GM12878 (cell line): Measurements from ENCODE around the gene RTF2. TPM values are rescaled to one million over a fixed set of nuclear protein-coding genes. Genes with fewer than 3 reads are reported as not detected.

Experiments used
- BHLHE40 ChIP-seq, 2 experiments: fragments of 450-650 bp in 1 of 2; IDR thresholded peaks; 2 replicates each; pipeline ENCODE4 v1.6.1; 2011 to 2017; ENCODE audit warnings: low read depth in 2 of 2, borderline replicate concordance in 1 of 2, improper control_type of control experiment in 1 of 2, low read length in 1 of 2, mild to moderate bottlenecking in 1 of 2
- CBX5 ChIP-seq: sonication (generic); IDR thresholded peaks from 2 replicates; pipeline ENCODE4 v1.6.1; 2016; ENCODE audit warnings: low read depth, moderate library complexity, mild to moderate bottlenecking, inconsistent platforms
- CTCF ChIP-seq, 3 experiments: IDR thresholded peaks in 2 of 3; conservative IDR thresholded peaks in 1 of 3; 2 replicates each; pipeline ENCODE4 v1.5.1; 2011; ENCODE audit warnings: low read depth in 3 of 3, low read length in 3 of 3, mild to moderate bottlenecking in 3 of 3, control low read depth in 2 of 3, moderate library complexity in 2 of 3, inconsistent platforms in 1 of 3, mixed read lengths in 1 of 3; ENCODE audit not compliant: control insufficient read depth in 2 of 3, insufficient read depth in 1 of 3; ENCODE audit errors: extremely low read depth in 1 of 3
- CUX1 ChIP-seq: IDR thresholded peaks from 2 replicates; pipeline ENCODE4 v1.6.1; 2012; ENCODE audit warnings: improper control_type of control experiment, low read depth, low read length; ENCODE audit not compliant: insufficient replicate concordance
- FOXK2 ChIP-seq: fragments of 450-650 bp; IDR thresholded peaks from 2 replicates; pipeline ENCODE4 v1.6.1; 2017; ENCODE audit warnings: mild to moderate bottlenecking, moderate library complexity
- MYC ChIP-seq: IDR thresholded peaks from 2 replicates; pipeline ENCODE4 v1.6.1; 2011; ENCODE audit warnings: mild to moderate bottlenecking, low read length, moderate library complexity, inconsistent platforms; ENCODE audit not compliant: insufficient read depth, insufficient replicate concordance, insufficient read length, severe bottlenecking
- USF2 ChIP-seq: IDR thresholded peaks from 2 replicates; pipeline ENCODE4 v1.6.1; 2011; ENCODE audit warnings: low read depth, low read length, improper control_type of control experiment, borderline replicate concordance
- polyA plus RNA-seq, 11 experiments: library from polyadenylated mRNA; depleted of rRNA in 4 of 11; unstranded in 6 of 11; stranded (reverse) in 5 of 11; fragments of >200 nt; fragmentation: Nextera tagmentation in 4 of 11; fragmentation: Illumina TruSeq in 1 of 11; extraction: Ambion mirVana in 4 of 11; extraction: Trizol in 1 of 11; gene quantifications; 1 replicate in 1 of 11; 2 replicates in 10 of 11; pipeline versions ENCODE4 v1.2.1 to v1.2.3, GENCODE V29; 2011 to 2016; ENCODE audit warnings: inconsistent platforms in 2 of 11, missing spikeins in 2 of 11, low read depth in 1 of 11
- total RNA-seq, 4 experiments: library from RNA; depleted of rRNA in 3 of 4; stranded (reverse); fragments of >200 nt in 3 of 4; fragmentation: Illumina TruSeq in 1 of 4; extraction: Trizol in 1 of 4; gene quantifications; 2 replicates each; pipeline versions ENCODE4 v1.2.1 to v1.2.3, GENCODE V29; 2013 to 2021

The RTF2 gene
- total and polyA plus RNA-seq, 10 of the 15 experiments (the other 5 are each of a cell fraction or from before 2014, with no cell fraction given): 66.2 to 133 (median 82.9) TPM

- TF ChIP-seq CUX1 (no peak), CBX5 (no peak), BHLHE40 (IDR thresholded peaks at IDR 0.05; ENCODE audit: borderline replicate concordance in 1 of 2, low read depth in 2 of 2, low read length in 1 of 2) (no peak), USF2 (no peak), FOXK2 (no peak), MYC (no peak), CTCF (IDR thresholded peaks at IDR 0.05 in 2 of 3, conservative IDR thresholded peaks at IDR 0.05 in 1 of 3; ENCODE audit: control insufficient read depth in 2 of 3, extremely low read depth in 1 of 3, insufficient read depth in 1 of 3, low read depth in 3 of 3, low read length in 3 of 3) (no peak)
Measured at GRCh38 chr20:56445130-56445529, 23.3 kb upstream of the RTF2 start (continued).
